ENCODE results near the gene CSN2. TPM values are rescaled to one million over a fixed set of nuclear protein-coding genes. Genes with fewer than 3 reads are reported as not detected.

CSN2 gene
- polyA plus RNA-seq, 4 donors, result not detected

DNA sequence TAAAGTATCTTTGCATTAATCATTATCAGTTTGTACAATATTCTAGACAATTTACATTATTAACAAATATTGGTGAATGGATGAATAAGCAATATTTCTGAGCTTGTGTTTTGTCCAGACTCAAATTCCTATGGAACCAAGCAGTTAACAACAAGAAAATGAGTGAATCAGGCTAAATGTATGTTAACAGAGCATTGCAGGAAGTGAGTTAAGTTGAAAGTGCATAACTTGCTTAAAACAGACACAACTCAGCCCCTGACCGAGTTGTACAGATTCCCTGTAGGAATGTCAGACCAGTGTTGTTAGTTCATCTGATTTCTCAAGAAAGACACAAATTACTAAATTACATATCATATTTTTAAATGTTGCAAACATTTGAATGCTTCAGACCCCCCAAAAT, 58.4 kb downstream of the CSN2 start:
- no peak for DNase-seq (ENCODE audit: low read depth in 4 of 4, low spot score in 2 of 4)

Other genes with a start within 250 kb of the CSN2 start
- gene SULT1B1, start 205.1 kb downstream of the CSN2 start, polyA plus RNA-seq (ENCODE audit: insufficient read length in 4 of 4), result under 1 TPM; 0.51 to 0.90 (median 0.68) TPM
- gene SULT1E1, start 105.6 kb downstream of the CSN2 start, polyA plus RNA-seq (ENCODE audit: insufficient read length in 4 of 4), result 100 to 1,000 TPM; 465 to 570 (median 521) TPM
- not detected for gene CSN1S1, start 34.7 kb downstream of the CSN2 start, polyA plus RNA-seq (ENCODE audit: insufficient read length in 4 of 4)
- gene STATH, start 30.2 kb upstream of the CSN2 start, polyA plus RNA-seq (ENCODE audit: insufficient read length in 4 of 4), result under 1 TPM; 0.34 to 0.69 (median 0.47) TPM
- not detected for gene HTN3, start 62.7 kb upstream of the CSN2 start, polyA plus RNA-seq (ENCODE audit: insufficient read length in 4 of 4)
- under 1 TPM in 1 of 4 donors, not detected in 3; 0.03 TPM for gene HTN1, start 84.7 kb upstream of the CSN2 start, polyA plus RNA-seq (ENCODE audit: insufficient read length in 4 of 4)
- under 1 TPM; 0.04 to 0.14 (median 0.09) TPM for gene PRR27, start 188.5 kb upstream of the CSN2 start, polyA plus RNA-seq (ENCODE audit: insufficient read length in 4 of 4)
- 1 to 10 TPM in 3 of 4 donors, under 1 TPM in 1; 0.76 to 2.1 (median 1.5) TPM for gene ODAM, start 230.0 kb upstream of the CSN2 start, polyA plus RNA-seq (ENCODE audit: insufficient read length in 4 of 4)

All from left renal cortex interstitium (tissue), 4 donors.